HEK293 (cell line): ENCODE measurements around the gene FAM168B.

Experiments used
- CTCF ChIP-seq: fragments of 450-650 bp; formaldehyde crosslinking; IDR thresholded peaks from 2 replicates; pipeline ENCODE4 v1.5.1; 2016; ENCODE audit warnings: missing biosample characterization, missing genetic modification characterization
- ELK4 ChIP-seq: IDR thresholded peaks from 2 replicates; pipeline ENCODE4 v1.6.1; 2011; ENCODE audit warnings: mild to moderate bottlenecking, low read depth, low read length, borderline replicate concordance
- YY1 ChIP-seq: fragments of 450-650 bp; formaldehyde crosslinking; IDR thresholded peaks from 2 replicates; pipeline ENCODE4 v1.5.1; 2018; ENCODE audit warnings: missing biosample characterization, missing genetic modification characterization

- no peak for TF ChIP-seq ELK4
- TF ChIP-seq YY1 (tag by site-specific recombination) = no peak
- no peak for TF ChIP-seq CTCF (tag by site-specific recombination)
Observed at GRCh38 chr2:131105950-131106801, 12.9 kb upstream of the FAM168B start.
